Kidney (tissue), 14 donors: ENCODE data around the gene VPS35. TPM values are rescaled to one million over a fixed set of nuclear protein-coding genes. Genes with fewer than 3 reads are reported as not detected.
A peak's percentile ranks its signal among the peaks of the same experiment; 100 is the strongest.
"Not testable (repeated sequence)": the region's sequence is repeated elsewhere in the genome, so short reads cannot be mapped to it uniquely, and the experiment has no call there.

ENCODE experiments used
- DNase-seq, 5 donors: peaks; one replicate each; pipeline ENCODE4 v3.0.0-alpha.2; 2013 to 2020
- FAIRE-seq: peaks from 2 replicates; lab custom pipeline; 2012; peaks lifted over from hg19 to GRCh38; lab: Jason Lieb, UNC
- H3K27ac ChIP-seq, 2 donors: one replicate each; pipeline ENCODE4 v1.7.0; 2013; ENCODE audit warnings: low read depth in 2 of 2, low read length in 2 of 2, inconsistent platforms in 1 of 2
- H3K27me3 ChIP-seq: one replicate; pipeline ENCODE4 v1.7.1; 2013; ENCODE audit warnings: low read length, inconsistent platforms; ENCODE audit not compliant: control insufficient read depth, insufficient read depth
- H3K36me3 ChIP-seq, 3 donors: one replicate each; pipeline versions ENCODE4 v1.7.0 to v1.7.1; 2013; ENCODE audit warnings: low read length in 3 of 3, control low read depth in 1 of 3, inconsistent platforms in 1 of 3; ENCODE audit not compliant: insufficient read depth in 3 of 3, control insufficient read depth in 2 of 3
- H3K4me1 ChIP-seq, 3 donors: one replicate each; pipeline versions ENCODE4 v1.7.0 to v1.7.1; 2013; ENCODE audit warnings: low read length in 3 of 3, inconsistent platforms in 1 of 3, low read depth in 1 of 3; ENCODE audit not compliant: control insufficient read depth in 2 of 3, insufficient read depth in 2 of 3
- H3K4me3 ChIP-seq, 3 donors: one replicate each; pipeline versions ENCODE4 v1.7.0 to v1.8.1; 2013; ENCODE audit warnings: low read length in 3 of 3, control low read depth in 1 of 3, inconsistent platforms in 1 of 3
- H3K9ac ChIP-seq, 3 donors: one replicate each; pipeline versions ENCODE4 v1.7.0 to v1.7.1; 2013; ENCODE audit warnings: low read length in 3 of 3, control low read depth in 1 of 3, inconsistent platforms in 1 of 3
- H3K9me3 ChIP-seq, 3 donors: one replicate each; pipeline versions ENCODE4 v1.7.0 to v1.7.1; 2013; ENCODE audit warnings: low read length in 3 of 3, control low read depth in 1 of 3, inconsistent platforms in 1 of 3; ENCODE audit not compliant: control insufficient read depth in 2 of 3, insufficient read depth in 1 of 3
- intact Hi-C: fragments of 100-400 bp; cut with DNase I; formaldehyde crosslinking; loops from one replicate; pipeline ENCODE4 v1.11.1; 2022
- polyA plus RNA-seq: library from polyadenylated mRNA; stranded (reverse); fragments of 350-450 nt; fragmentation: Illumina TruSeq; extraction: RNeasy Lipid Tissue Mini Kit (QIAGEN cat#74804); gene quantifications from one replicate; pipeline ENCODE4 v1.2.3, GENCODE V29; 2014; ENCODE audit warnings: low read depth, low replicate concordance; ENCODE audit not compliant: insufficient read depth
- total RNA-seq: library from RNA; stranded (reverse); fragmentation: NEBNext Ultra II Directional; extraction: Animal tissue kit (Norgen Biotek cat#: 25700); gene quantifications from one replicate; pipeline ENCODE4 v1.2.1, GENCODE V29; 2021
- TF ChIP-seq, protein P1 (sequence below): IDR thresholded peaks from 3 replicates; pipeline ENCODE4 v1.5.1; 2012; ENCODE audit warnings: mild to moderate bottlenecking, moderate library complexity, borderline replicate concordance; ENCODE audit not compliant: insufficient read depth; ENCODE audit errors: extremely low read depth
- donor health status: control.
- donor health status: control.
- donor health status: control.
- donor health status: control.
- donor health status: control.
- donor health status: DM: yes; HTN: yes; CAD: no.
- donor health status: Normal renal cell carcinoma (clear cell type).

The VPS35 gene
- total and polyA plus RNA-seq, 2 donors from 2014 or later = 31.8 to 96.7 TPM

DNA sequence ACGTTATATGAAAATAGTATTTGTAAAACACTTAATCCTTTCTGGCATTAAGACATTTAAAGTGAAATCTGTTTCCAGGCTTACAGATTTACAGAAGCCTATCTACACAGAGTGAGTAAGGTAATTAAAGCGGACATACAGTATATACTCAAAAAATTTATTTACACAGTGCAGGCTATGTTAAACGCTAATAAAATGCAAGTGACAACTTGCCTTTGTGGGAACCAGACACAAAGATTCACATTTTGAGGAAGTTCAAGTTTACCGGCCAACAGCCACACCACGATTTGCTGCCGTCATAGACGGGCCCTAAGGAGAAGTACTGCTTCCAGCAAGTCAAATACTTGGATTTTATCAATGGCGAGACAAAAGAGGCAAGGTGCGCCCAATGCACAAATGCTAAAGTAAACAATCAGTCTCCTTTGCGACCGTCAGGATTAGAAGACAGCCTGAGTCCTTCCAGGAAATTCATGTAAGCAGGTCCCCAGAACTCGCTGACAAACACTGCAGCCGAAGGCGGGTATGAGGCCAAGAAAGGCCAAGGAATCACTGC, 801 bp downstream of the VPS35 start:
- Histone ChIP-seq H3K36me3 (no peaks in the 10 kb centered on the region), H3K4me3 (peak overlapping the region; percentile 79 to 89 (median 85))

DNA sequence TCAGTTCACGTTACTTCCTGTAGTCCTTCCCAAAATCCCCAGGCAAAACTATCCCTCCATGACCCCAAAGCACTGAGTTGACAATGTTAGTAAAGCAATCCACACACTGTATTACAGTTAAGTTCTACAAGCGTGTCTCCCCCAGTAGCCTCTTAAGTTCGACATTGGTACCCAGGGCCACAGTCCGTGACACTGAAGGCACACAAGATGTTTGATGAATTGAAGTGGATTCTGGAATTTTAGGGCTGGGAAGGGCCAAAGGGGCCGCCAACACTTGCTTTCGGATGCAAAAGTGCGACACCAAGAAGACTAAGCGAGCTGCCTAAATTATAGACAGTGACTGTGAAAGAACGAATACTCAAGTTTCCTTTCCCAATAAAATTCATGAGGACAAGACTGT, 1.5 kb downstream of the VPS35 start:
- Histone ChIP-seq H3K9ac (no peak overlapping the region), H3K27me3 (no peaks in the 10 kb centered on the region), H3K4me1 (peaks cover 5 to 16% (median 14%) of the 10 kb centered on the region in 3 donors), H3K4me3 (peak overlapping the region; percentile 1 to 85 (median 79)), H3K9me3 (no peaks in the 10 kb centered on the region), H3K27ac (no peak overlapping the region), H3K36me3 (no peaks in the 10 kb centered on the region)
- FAIRE-seq = no peak
- TF ChIP-seq, protein P1, sequence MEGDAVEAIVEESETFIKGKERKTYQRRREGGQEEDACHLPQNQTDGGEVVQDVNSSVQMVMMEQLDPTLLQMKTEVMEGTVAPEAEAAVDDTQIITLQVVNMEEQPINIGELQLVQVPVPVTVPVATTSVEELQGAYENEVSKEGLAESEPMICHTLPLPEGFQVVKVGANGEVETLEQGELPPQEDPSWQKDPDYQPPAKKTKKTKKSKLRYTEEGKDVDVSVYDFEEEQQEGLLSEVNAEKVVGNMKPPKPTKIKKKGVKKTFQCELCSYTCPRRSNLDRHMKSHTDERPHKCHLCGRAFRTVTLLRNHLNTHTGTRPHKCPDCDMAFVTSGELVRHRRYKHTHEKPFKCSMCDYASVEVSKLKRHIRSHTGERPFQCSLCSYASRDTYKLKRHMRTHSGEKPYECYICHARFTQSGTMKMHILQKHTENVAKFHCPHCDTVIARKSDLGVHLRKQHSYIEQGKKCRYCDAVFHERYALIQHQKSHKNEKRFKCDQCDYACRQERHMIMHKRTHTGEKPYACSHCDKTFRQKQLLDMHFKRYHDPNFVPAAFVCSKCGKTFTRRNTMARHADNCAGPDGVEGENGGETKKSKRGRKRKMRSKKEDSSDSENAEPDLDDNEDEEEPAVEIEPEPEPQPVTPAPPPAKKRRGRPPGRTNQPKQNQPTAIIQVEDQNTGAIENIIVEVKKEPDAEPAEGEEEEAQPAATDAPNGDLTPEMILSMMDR = no peak
- DNase-seq = no peak
- intact Hi-C loops = no loop called here

More for the DNA sequence above, 801 bp downstream of the VPS35 start:
- FAIRE-seq (no peak), DNase-seq (no peak)
- intact Hi-C loops = no loop called here
- H3K9me3 ChIP-seq = no peaks in the 10 kb centered on the region
- peak overlapping the region; percentile 97 to 98 for H3K27ac ChIP-seq
- H3K4me1 ChIP-seq = peaks cover 5 to 16% (median 14%) of the 10 kb centered on the region in 3 donors
- H3K27me3 ChIP-seq = no peaks in the 10 kb centered on the region
- peak overlapping the region; percentile 6 to 100 (median 79) for H3K9ac ChIP-seq
- TF ChIP-seq, protein P1 = no peak

DNA sequence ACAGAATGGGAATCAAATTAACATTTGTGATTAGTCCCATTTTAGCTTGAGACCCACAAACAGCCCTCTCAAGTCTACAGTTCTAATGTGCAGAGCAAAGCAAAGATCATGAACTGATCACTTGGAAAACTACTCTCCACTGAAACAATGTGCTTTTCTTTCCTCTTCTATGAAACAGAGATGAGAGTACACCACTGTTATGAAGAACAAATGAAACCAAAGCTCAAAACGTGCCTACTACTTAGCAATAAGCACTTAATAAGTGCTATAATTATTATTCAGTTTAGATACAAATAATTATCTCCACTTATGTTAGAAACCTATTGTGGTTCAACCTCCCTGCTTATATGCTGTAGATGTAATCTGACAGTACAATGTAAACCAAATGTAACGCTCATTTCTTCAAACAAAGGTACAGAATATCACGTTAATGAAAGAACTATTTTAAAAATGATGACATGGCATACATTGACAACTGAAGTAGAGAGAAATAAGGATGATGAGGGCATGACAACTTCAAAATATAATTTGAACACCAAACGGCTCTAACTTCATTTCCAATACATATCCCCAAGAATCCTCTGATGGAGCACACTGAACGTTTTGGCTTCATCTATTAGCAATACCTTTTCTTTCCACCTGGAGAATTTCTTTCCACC, 2.0 kb downstream of the VPS35 start:
- no peaks in the 10 kb centered on the region for H3K36me3 ChIP-seq
- intact Hi-C loops = no loop called here
- H3K4me3 ChIP-seq = peak overlapping the region in 1 of 3 donors; percentile 79
- FAIRE-seq (no peak), DNase-seq (no peak)
- no peaks in the 10 kb centered on the region for H3K27me3 ChIP-seq
- TF ChIP-seq, protein P1 = no peak
- peaks cover 5 to 16% (median 14%) of the 10 kb centered on the region in 3 donors for H3K4me1 ChIP-seq
- H3K9me3 ChIP-seq = no peaks in the 10 kb centered on the region
- no peak overlapping the region for H3K27ac ChIP-seq
- no peak overlapping the region for H3K9ac ChIP-seq

DNA sequence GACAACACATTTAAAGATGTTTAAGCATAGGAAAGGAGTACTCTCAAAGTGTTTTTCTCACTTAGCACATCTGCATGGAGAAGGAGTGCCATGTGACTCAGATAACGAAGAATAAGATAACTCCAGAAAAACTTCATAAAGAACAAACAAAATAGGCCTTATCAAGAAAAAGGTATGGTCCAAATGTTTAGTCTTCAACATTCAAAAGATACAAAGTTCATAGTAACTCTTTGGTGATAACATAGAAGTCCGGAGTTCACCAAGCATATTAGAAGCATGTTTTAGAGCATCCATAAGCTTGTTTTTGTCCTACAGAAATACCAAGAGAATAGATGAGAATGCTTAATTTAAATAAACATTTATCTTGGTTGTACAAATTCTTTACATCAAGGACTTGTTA, 7.1 kb downstream of the VPS35 start:
- DNase-seq, H3K4me1 ChIP-seq, intact Hi-C loops, FAIRE-seq, H3K4me3 ChIP-seq, H3K9me3 ChIP-seq, H3K27me3 ChIP-seq, H3K9ac ChIP-seq, H3K27ac ChIP-seq: not testable (repeated sequence)
- H3K36me3 ChIP-seq = peaks cover 3 to 15% (median 3%) of the 10 kb centered on the region in 3 donors

DNA sequence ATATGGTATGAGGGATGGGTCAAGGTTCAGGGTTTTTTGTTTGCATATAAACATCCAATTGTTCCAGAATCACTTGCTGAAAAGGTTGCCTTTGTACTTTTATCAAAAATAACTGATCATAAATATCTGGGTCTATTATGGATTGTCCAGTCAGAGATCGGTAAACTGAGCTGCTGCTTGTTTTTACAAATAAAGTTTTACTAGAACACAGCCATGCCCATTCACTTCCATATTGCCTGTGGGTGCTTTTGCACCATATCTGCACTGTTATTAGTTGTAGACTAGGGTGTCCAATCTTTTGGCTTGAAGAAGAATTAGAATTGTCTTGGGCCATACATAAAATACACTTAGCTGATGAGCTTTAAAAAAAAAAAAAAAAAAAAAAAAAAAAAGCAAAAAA, 11.0 kb downstream of the VPS35 start:
- H3K36me3 ChIP-seq = peaks cover 3 to 20% (median 7%) of the 10 kb centered on the region in 3 donors
- H3K27me3 ChIP-seq, DNase-seq, H3K9me3 ChIP-seq, intact Hi-C loops, H3K4me3 ChIP-seq, H3K9ac ChIP-seq, H3K27ac ChIP-seq, H3K4me1 ChIP-seq, FAIRE-seq: not testable (repeated sequence)
